ENCODE results near the gene ENAH. TPM values are rescaled to one million over a fixed set of nuclear protein-coding genes. Genes with fewer than 3 reads are reported as not detected.

Gene ENAH
- total RNA-seq, 1 donor from 2014 or later: 73.5 TPM

DNA sequence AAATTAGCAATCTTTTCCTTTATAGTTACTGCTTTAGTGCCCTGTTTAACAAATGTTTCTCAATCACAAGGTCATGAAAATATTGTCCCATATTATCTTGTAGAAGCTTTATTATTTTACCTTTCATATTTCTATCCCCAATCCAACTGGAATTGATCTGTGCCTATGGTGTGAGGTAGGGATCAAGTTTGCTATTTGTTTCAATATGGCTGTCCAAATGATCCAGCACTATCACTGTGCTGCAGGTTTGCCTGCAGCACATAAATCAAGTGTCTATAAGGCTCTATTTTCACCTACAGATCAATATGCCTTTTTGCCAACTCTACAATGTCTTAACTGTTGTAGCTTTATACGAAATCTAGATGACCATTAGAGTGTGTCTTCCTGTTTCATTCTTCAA lies 96.2 kb downstream of the ENAH start:
- no peak for DNase-seq

DNA sequence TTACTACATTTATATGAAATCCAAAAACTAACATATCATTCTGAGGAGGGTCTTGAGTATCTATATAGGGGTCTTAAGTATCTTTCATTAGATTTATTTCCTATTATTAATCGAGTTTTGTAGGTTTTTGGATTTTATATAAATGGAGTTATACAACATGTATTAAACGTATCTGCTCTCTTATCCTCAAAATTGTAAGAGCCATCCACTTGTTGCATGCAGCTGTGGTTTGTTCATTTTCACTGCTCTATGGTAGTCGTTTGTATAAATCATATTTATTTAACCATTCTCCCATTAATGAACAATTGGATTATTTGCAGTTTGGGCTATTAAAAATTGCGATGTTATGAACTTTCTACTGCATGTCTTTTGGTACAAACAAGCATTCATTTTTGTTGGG lies 97.1 kb downstream of the ENAH start:
- no peak for DNase-seq

DNA sequence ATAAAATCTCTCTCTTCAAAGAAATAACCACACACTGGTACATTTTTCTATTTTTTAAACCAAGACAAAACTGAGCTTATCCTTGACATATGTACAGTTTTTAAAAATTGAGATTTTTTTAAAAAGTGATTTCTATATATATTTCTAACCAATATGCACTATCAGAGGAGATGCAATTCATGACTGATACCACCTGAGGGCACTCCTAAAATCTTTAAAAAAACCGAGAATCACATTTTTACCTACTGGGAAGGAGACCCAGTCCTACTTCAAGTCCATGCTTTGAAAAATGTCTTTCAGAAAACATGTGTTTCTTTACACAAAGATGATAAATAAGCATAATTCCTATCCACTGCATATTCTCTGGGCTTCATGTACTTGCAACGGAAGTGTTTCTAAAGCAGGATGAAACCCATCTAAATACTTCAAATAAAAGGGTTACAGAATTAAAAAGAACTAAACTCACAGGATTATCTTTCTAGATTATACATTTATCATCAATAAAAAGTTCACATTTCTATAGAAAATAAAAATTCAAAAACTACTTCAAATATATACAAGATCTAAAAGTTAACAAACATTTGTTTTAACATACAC lies 98.6 kb downstream of the ENAH start:
- DNase-seq: no peak

DNA sequence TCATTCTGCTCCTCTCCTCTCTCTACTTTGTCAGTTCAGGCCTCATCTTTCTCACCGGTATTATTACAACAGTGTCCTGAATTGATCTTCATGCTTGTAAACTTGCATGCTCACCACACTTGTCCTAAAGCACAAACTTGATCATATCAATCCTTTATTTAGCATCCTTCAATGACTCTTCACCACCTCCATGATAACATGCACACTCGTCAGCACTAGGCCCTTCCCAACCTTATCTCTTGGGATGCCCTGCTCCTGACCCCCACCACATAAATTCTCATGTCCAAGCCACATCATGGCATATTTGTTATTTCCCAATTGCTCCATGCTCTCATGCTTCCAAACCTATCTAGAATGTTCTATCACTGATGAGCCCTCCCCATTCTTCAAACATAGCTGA lies 103.1 kb downstream of the ENAH start:
- DNase-seq: no peak

DNA sequence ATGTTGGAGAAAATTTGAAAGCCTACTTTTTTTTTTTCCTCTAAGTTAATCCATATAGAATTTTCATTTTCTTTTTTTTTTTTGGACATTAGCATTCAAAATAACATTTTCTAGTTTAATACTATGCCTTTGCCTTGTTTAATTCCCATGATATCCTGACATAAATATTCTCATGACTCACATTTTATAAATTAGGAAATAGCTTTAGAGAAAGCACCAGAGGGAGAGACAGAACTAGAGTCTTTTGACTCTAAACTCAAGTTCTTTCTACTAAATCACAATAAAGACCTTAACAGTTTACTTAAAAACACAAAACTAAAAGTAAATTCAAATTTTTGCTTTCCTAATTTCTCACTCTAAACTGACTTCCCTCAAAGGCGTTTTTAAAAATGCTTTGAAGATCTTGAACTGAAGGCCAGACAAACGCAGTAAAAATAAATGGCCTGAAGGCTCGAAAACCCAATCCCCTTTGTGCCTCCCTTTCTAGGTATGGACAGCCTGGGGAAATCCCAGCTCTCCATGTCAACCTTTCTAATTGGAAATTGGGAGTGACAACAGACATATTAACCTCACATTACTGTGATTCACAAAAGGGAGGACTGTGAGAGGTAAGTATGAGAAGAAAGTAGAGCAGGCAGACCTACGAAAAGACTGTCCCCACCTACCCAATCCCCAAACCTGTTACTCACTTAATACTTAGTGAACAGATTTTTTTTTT lies 104.6 kb downstream of the ENAH start:
- no peak for DNase-seq

DNA sequence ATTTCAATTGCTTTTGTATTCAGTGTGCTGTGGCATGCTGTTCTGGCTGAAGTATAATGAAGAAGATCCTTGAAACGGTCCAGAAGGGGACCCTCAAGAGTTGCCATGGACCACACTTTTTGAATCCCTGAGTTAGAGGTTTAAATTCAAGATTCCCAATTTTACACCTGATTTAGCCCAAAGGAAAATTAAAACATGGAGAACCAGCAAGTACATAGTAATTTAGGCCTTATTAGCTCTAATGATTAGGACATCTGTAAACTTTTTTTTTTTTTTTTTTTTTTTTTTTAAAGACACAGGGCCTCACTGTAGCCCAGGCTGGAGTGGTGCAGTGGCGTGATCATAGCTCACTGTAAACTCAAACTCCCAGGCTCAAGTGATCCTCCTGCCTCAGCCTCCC lies 107.3 kb downstream of the ENAH start:
- DNase-seq: no peak

DNA sequence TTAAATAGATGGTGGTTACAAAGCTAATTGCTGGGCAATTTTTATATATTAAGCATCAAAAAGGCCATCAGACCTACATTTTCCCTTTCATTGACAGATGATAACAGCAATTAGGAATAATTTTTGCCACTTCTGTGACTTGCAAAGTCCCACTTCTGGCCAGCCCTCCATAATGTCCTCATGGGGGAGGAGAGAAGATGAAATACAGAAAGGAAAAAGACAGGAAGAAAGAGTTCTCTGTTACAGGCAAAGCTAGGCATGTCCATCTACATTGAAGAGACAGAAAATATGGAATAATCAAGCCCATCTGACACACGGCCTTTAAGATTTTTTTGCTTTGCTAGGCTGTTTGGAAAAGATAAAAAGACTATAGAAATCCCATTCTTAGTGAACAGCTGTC lies 108.0 kb downstream of the ENAH start:
- no peak for DNase-seq

DNA sequence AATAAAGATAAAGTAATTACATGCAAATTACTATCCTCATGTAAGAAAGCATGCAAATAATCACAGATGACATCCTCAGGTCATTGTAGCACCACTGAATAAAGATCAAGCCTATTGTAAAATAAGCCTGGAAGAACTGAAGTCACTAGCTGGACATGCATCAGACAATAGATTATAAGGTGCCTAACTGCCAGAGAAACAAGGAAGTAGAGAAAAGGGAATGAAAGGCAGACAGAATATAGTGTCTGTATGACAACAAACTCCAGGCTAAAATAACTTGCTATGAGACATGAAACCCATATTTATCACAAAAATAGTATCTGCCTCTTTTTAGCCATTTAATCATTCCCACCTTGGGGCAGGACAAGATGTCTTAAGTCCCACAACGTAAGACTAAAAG lies 108.7 kb downstream of the ENAH start:
- DNase-seq: no peak

DNA sequence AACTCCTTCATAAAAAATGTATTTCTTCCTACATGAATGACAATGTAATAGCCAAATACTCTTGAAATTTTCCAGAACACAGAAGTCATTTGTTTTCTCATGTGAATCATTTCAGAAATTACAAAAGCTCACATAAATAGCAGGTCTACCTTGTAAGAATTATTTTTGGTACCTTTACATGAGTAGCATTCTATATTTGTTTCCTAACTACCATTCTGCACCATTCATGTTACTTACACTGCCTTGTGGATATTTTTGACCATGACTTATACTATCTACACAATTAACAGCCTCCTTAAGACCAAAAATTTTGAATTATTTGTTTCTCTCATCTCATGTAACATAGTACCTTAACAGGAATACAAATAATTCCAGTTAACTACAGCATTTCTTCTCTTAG lies 109.6 kb downstream of the ENAH start:
- DNase-seq: no peak

DNA sequence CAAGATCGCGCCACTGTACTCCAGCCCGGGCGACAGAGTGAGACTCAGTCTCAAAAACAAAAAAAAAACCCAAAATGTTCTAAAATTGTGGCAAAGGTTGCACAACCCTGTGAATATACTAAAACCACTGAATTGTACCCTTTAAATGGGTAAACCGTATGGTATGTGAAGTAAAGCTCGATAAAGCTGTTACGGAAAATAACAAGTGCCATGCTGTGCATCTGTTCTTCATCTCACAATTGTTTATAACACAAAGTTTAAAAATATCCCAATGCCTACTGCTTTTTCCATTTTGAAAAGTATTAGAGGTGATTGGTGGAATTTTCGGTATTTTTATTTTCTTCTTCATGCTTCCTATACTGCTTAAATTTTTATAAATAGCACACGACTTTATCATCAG lies 111.5 kb downstream of the ENAH start:
- DNase-seq: no peak

DNA sequence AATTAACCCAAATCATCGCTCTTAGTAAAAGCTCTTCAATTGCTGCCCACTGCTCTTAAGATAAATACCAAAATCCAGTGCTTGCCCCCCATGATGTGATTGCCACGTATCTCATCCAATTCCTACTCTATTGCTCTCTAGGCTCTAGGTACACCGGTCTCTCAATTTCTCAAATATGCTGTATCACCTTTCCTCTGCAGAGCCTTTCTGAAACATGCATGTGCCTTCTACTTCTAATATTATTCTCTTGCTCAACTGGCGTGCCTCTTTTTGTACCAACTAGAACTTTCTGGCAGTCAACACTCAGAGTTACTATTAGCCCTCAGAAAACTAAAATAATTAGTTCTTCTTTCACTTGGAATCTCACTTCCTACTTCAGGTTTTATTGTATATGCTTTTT lies 113.3 kb downstream of the ENAH start:
- DNase-seq: no peak

DNA sequence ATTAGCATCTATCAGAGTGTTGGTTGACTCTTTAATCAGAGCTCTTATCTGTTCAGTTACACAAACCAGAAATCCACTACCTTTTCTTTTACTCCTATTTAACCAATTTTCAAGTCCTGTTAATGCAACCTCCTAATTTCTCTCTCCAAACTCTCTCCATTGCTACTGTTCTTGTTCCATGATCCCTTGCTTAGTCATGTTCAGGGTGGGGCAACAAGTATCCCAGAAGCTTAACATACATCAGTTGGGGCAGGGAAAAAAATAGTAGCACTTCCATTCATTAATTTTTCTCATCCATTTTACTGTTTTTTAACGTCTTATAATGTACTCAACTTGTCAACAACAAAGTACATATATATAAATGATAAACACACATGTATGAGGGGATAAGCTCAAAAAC lies 113.9 kb downstream of the ENAH start:
- DNase-seq: no peak

DNA sequence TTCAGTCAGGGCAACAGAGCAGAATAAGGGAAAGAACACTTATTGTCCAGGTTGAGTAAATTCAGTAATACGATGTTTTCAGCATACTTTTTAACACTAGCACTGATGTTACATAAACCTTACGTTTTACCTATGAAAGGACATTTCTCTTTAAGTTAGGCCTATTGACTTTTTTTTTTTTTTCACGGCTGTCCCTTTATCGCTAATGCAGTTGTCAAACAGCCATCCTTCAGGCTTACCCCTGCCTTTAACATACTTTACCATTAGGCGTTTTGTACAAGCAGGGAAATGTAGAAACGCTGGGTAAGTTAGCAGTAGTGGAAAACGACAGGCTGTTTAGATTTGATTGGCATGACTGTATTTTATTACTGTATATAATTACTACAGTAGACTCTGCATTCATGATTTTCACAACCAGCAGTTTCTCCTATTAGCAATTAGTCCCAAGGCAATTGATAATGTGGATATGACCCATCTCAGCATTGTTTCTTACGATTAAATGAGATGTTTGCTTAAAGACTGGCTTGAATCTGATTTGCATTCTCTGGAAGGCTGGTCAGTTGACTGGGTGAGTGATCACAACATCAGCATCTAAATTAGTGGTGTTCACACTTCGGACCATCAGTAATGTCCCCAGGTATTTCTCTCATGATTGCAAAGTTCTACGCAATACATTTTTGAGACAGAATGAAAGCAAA lies 115.2 kb downstream of the ENAH start:
- no peak for DNase-seq

DNA sequence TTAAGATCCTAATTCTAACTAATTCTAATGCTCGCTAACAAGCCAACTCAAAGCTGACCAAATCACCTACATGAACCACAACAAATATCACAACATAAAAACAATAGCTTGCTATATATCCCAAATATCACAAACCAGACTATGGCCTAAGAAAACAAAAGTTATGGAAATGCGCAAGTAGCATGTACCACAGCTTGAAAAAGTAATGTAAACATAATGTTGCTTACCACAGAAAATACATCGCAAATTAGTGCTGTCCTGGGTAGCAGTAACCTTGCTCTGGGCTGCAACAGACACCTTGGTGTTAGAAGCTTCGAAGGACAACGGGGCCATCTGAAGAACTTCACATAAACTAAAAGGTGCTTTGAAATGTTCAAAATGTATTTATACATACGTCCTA lies 117.6 kb downstream of the ENAH start:
- no peak for DNase-seq

DNA sequence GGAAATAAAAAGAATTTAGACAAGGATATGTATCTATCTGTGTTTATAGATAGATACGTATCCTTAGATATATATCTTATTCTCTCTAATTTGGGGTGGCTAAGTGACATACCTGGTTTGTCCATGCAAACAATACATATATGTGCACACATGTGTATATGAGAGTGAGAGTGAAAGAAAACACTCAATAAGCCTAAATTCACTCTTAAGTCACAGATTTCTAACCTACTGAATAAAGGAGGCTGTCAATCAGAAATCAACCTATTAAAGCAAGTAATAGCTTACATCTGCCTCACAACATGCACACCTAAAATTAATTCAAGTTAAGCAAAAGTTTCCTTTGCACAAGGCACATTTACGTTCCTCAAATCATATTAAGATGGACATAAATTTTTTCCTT lies 118.2 kb downstream of the ENAH start:
- DNase-seq: no peak

DNA sequence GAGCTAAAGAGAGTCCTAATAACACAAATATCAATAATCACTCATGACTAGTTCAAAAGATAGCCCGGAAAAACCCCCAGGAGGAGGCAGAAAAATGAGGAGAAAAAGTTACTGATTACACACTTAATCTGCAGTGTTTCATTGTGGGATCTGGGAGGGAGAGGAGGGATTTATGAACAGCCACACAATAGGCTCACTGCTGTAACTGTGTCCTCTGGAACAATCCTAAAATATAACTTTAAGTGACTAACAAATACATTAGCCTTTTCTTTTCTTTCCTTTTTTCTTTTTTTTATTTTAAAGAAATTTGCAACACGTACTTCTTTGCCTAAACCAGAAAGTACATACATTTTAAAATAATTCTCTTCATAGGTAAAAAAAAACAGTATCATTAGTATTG lies 118.8 kb downstream of the ENAH start:
- DNase-seq: no peak

DNA sequence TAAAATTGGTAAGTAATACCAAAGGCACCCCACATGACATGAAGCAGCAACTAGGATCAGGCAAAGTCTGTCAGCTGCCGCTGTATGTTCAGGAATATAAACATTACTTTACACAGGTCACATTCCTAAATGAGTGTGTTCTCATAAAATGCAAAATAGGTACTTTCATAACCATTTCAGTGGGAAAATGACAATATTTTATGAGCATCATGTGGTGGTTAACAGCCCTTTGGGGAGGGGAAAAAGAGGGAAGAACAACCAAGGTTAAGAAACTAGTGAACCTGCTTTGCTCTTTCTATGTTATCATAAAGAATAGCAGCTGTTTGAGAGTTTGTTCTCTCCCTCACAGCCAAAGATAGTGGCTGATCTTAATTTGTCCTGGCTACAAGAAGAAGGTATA lies 119.7 kb downstream of the ENAH start:
- DNase-seq: no peak

DNA sequence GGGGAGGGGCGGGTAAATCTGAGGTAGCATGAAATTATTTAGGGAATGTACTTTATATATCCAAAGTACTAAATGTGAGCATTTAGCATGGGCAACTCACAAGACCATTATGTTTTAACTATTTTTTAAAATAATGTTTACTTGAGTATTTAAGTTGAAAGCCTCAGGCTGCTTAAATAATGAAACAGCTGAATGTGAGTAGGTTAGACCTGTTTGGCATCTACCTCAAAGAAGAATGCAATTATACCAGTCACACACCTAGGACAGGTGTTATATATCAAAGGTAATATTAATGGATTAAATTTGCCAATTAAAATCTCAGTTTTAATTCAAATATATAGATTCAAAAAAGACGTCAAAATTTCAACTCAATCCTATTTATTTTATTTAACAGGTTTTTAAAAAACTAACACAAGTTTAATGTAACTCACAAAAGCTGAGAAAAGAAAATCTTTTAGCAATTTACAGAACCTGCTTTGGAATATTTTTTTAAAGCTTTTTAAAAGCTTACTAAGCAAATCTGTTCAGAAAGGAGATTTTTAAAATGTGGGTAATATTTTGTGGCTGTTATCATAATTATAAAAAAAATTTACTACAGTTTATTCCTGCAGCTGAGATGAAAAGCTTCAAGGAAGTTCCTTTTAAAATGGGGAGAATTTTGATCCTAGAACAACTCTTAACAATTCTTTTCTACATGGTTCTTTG lies 120.5 kb downstream of the ENAH start:
- DNase-seq: no peak

DNA sequence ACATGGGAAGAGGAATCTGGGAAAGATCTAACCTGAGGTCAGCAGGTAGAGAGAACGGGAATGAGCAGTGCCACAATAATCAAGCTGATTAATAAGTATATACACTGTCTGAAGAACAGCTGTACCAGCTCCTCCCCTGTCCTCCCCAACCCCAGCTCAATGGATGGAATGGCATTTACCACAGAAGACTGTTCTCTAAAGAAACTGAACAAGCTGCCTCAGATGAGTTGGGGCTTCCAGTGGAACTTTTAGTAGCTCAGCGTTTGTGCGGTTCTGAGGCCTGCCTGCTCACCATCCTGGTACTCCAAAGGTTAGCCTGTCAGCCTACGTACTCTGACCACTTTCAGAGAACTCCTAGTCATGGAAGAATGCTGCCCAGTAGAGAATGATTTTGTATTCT lies 123.2 kb downstream of the ENAH start:
- no peak for DNase-seq

DNA sequence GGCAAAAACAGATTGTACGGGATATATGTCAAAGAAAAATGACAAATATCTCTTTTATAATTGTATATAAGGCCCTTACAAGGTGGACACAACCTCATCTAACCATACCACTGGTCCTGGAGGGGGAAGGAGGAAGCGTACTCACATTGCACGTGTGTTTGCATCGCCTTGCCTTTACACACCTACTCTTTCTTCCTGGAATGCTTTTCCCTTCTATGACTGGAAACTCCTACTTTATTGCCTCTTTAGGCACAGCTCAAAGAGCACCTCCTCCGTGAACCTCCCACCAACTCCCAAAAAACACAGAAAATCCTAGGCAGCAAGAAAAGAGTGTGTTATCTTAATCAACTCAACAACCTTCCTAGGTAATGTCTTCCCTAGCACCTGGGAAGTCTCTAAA lies 125.3 kb downstream of the ENAH start:
- DNase-seq: no peak

DNA sequence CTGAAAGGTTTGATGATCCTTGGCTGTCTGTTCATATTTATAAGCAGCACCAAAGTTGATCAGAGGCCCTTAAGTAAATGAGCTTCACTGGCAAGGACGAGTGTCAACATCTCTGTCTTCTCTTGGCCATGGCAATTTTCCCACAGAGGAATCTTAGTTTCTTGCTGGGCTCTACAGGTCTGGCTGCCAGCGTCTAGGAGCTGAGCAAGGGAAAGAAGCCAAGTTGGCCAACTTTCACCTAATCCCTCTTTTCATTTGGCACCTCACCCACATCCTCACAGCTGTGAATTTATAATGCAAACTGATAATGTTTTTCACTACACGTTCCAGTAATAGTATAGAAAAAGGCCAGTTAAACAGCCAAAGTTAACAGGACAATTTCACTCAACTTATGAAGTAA lies 126.0 kb downstream of the ENAH start:
- no peak for DNase-seq

DNA sequence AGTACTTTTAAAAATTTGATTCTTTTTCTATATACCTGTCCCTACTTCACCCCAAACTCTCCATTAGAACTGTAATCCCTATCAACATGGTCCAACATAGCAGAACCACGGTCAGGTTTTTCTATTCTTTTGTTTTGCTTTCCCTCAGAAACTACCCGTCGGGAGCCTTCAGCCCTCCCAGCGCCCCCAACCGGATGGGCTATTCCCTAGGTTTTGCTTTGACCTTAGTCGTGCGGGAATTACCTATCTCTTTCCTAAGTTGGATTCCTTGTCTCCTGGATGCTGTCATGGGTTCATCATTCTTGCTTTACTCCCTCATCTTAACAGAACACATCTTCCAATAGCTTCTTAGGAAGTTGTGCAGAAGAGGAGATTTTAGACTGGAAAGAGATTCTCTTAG lies 127.5 kb downstream of the ENAH start:
- DNase-seq: no peak

DNA sequence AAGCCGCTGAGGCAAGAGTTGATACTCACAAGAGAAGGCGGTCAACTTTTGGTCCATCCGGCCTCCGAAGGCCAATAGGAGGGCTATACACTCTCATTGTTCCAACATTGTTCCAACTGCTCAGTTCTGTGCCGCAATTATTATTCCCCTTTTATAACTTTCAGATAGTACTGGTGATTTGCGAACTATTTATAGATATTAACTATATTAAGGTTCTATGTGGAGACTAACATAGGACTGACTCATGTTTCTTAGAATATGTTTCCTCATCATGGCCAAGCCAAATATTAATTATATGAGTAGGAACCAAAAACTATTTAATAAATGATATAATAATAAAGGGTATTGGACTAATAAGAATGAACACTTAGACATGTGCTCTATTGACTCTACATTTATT lies 128.4 kb downstream of the ENAH start:
- DNase-seq: no peak

Data from occipital lobe (tissue), 2 donors.